Effector memory CD4-positive, alpha-beta T cell (primary cell): Measurements from ENCODE around the gene GRK5.
A peak's percentile ranks its signal among the peaks of the same experiment; 100 is the strongest.
"Not testable (repeated sequence)": the region's sequence is repeated elsewhere in the genome, so short reads cannot be mapped to it uniquely, and the experiment has no call there.

Experiments used
- DNase-seq, 3 donors: peaks; one replicate each; pipeline ENCODE4 v3.0.0-alpha.2; 2020
- H3K27ac ChIP-seq: 2 replicates; pipeline ENCODE4 v1.7.0; 2013; ENCODE audit warnings: mild to moderate bottlenecking, low read length, moderate library complexity; ENCODE audit not compliant: insufficient read depth, poor library complexity, severe bottlenecking
- H3K27me3 ChIP-seq: replicated peaks from 2 replicates; pipeline ENCODE4 v1.7.0; 2013; ENCODE audit warnings: mild to moderate bottlenecking, low read length; ENCODE audit not compliant: insufficient read depth, control insufficient read depth, poor library complexity, severe bottlenecking
- H3K36me3 ChIP-seq: 2 replicates; pipeline ENCODE4 v1.7.0; 2013; ENCODE audit warnings: mild to moderate bottlenecking, low read length, moderate library complexity; ENCODE audit not compliant: control insufficient read depth, insufficient read depth
- H3K4me1 ChIP-seq: 2 replicates; pipeline ENCODE4 v1.7.0; 2013; ENCODE audit warnings: low read length, mild to moderate bottlenecking; ENCODE audit not compliant: control insufficient read depth, insufficient read depth, poor library complexity, severe bottlenecking
- H3K4me3 ChIP-seq: 2 replicates; pipeline ENCODE4 v1.7.0; 2013; ENCODE audit warnings: low read length, low read depth, mild to moderate bottlenecking; ENCODE audit not compliant: insufficient read depth, poor library complexity, severe bottlenecking
- H3K9me3 ChIP-seq: 2 replicates; pipeline ENCODE4 v1.7.0; 2013; ENCODE audit warnings: mild to moderate bottlenecking, low read length, moderate library complexity; ENCODE audit not compliant: control insufficient read depth

Gene GRK5

GRCh38 chr10:119457966-119458766 lies 250.8 kb downstream of the GRK5 start:
- no peaks in the 10 kb centered on the region for H3K4me1 ChIP-seq
- no peaks in the 10 kb centered on the region for H3K9me3 ChIP-seq
- no peak overlapping the region for H3K27ac ChIP-seq
- no peak for DNase-seq
- no peaks in the 10 kb centered on the region for H3K27me3 ChIP-seq
- peaks cover 3% of the 10 kb centered on the region for H3K36me3 ChIP-seq
- no peak overlapping the region for H3K4me3 ChIP-seq

GRCh38 chr10:119459681-119460340 lies 252.4 kb downstream of the GRK5 start:
- no peak for DNase-seq
- Histone ChIP-seq H3K27ac (no peak overlapping the region), H3K36me3 (no peaks in the 10 kb centered on the region), H3K27me3 (no peaks in the 10 kb centered on the region), H3K9me3 (no peaks in the 10 kb centered on the region), H3K4me1 (no peaks in the 10 kb centered on the region), H3K4me3 (no peak overlapping the region)

DNA sequence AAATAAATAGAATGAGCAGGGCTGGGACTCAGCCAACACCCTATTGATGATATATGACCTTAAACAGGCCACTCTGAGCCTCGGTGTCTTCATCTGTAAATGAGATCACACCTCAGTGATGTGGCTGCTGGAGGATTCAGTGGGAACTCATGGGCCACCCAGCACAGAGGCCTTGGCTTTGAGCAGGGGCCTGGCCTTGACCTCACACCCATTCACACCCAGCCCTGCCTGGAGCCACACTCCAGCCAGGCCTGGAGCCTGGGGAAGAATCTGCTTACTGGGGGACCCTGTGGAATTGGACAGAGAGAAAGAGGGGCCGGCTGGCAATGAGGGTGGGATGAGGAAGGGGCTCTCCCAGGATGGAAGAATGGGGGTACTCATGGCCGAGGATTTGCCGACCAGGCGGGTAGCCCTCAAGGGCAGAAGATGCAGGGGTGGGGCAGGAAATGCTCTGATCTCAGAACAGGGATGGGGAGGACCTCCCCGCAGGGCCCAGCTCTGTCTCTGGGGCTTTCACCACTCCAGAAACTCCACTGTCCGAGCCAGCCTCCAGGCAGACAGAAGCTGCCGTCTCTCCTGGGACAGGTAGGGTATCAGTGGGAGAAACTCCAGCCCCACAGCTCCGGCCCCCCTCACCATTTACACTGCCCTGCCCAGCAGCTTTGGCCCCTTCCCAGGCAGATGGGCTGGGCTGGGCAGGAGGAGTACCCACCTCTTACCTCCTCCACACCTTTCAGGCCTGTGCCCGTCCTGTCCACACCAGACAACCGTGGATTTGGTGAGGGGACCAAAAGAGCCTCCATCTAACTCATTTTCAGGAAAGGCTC lies 253.2 kb downstream of the GRK5 start:
- Histone ChIP-seq H3K27me3 (no peaks in the 10 kb centered on the region), H3K4me1 (no peaks in the 10 kb centered on the region), H3K27ac (no peak overlapping the region), H3K36me3 (no peaks in the 10 kb centered on the region), H3K9me3 (no peaks in the 10 kb centered on the region), H3K4me3 (no peak overlapping the region)
- no peak for DNase-seq

DNA sequence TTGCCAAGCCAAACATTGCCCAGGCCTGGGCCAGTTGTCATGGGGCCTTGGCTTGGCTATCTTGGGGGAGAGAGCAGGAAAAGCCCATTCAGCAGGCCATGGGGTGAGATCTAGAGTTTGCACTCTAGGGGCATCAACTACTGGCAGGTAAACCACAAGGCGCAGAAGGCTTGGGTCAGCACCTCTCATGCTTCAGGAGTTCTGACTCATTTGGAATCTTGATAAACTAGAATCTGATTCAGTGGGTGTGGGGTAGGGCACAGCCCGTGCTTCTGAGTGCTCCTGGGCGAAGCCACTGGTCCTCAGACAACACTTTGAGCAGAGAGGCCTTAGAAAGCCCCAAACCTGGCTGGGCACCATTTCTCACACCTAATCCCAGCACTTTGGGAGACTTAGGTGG lies 254.0 kb downstream of the GRK5 start:
- Histone ChIP-seq H3K36me3 (no peaks in the 10 kb centered on the region), H3K4me3 (no peak overlapping the region), H3K4me1 (peaks cover 5% of the 10 kb centered on the region), H3K9me3 (no peaks in the 10 kb centered on the region), H3K27me3 (no peaks in the 10 kb centered on the region), H3K27ac (no peak overlapping the region)
- no peak for DNase-seq

DNA sequence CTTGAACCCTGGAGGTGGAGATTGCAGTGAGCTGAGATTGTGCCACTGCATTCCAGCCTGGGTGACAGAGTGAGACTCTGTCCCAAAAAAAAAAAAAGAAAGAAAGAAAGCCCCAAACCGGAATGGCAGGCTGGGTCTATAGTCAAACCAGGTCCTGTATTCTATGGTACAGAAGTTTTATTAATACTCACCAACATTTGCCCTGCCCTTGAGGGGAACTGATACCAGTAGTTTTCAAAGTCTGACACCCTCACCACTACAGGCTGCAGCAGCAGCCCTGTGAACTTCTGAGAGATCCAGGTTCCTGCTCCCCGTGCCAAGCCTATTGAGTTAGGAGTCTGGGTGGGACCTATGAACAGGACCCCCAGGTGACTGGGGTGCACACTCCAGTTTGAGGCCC lies 254.6 kb downstream of the GRK5 start:
- peaks cover 9% of the 10 kb centered on the region for H3K4me1 ChIP-seq
- H3K4me3 ChIP-seq: no peak overlapping the region
- H3K27ac ChIP-seq: no peak overlapping the region
- H3K27me3 ChIP-seq: no peaks in the 10 kb centered on the region
- H3K36me3 ChIP-seq: no peaks in the 10 kb centered on the region
- H3K9me3 ChIP-seq: no peaks in the 10 kb centered on the region
- DNase-seq: no peak

DNA sequence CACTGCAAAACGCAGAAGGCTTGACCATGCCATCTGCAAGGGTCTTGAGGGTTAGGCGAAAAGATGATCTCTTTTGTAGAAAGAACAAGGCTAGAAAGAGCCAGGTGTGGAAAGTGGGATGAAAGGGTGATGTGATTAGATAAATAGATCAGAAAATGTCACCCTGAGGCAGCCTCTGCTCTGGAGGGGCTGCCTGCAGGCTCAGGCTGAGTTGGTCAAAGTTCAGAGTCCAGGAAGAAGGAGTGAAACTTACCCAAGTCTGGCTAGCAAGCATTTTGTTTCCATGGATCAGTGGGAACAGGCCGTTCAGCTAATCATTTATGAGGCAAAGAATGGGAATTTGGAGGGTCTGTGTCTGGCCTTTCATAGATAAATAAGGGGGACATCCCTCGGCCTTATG lies 255.4 kb downstream of the GRK5 start:
- H3K27me3 ChIP-seq: no peaks in the 10 kb centered on the region
- H3K9me3 ChIP-seq: no peaks in the 10 kb centered on the region
- no peak overlapping the region for H3K27ac ChIP-seq
- peaks cover 9% of the 10 kb centered on the region for H3K4me1 ChIP-seq
- DNase-seq: no peak
- H3K4me3 ChIP-seq: no peak overlapping the region
- H3K36me3 ChIP-seq: no peaks in the 10 kb centered on the region

- not testable (repeated sequence) for H3K4me1 ChIP-seq, H3K27me3 ChIP-seq, H3K4me3 ChIP-seq, H3K9me3 ChIP-seq, H3K36me3 ChIP-seq, DNase-seq, H3K27ac ChIP-seq
Observed at GRCh38 chr10:119463195-119463594, 255.8 kb downstream of the GRK5 start.

DNA sequence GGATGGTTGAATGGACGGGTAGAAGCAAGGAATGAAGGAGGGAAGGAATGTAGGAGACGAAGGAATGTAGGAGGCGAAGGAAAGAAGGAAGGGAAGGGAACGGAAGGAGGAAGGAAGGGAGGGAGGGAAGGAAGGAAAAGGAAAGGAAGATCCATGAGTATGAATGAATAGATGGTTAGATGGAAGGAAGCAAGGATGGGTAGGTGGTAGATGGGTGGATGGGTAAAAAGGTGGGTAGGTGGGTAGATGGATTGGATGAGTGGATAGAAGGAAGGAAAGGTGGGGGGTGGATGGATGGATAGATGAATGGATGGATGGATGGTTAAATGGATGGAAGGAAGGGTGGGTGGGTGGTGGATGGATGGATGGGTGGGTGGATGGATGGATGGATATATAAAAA lies 257.7 kb downstream of the GRK5 start:
- no peaks in the 10 kb centered on the region for H3K9me3 ChIP-seq
- no peak for DNase-seq
- H3K27me3 ChIP-seq: no peaks in the 10 kb centered on the region
- no peaks in the 10 kb centered on the region for H3K36me3 ChIP-seq
- H3K4me1 ChIP-seq: peaks cover 9% of the 10 kb centered on the region
- no peak overlapping the region for H3K27ac ChIP-seq
- H3K4me3 ChIP-seq: no peak overlapping the region

DNA sequence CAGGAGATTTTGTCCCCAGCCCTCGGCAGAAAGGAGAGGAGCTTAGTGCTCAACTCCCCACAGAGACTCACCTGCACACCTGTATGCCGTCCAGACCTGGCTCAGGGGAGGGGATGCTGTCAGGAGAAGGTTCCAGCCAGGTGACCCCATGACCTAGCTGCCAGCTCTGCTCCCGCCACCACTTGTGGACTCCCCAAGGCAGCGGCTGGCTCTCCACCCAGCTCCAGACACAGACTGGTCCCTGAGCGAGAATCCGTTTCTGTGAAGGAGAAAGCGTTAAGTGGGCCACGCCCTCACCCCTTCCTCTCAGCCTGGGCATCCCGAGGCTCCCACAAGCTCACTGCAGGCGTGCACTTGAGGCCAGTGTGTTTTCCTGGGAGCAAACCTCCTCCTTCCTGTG lies 258.7 kb downstream of the GRK5 start:
- Histone ChIP-seq H3K4me1 (peaks cover 9% of the 10 kb centered on the region), H3K36me3 (no peaks in the 10 kb centered on the region), H3K27ac (no peak overlapping the region), H3K4me3 (no peak overlapping the region), H3K9me3 (no peaks in the 10 kb centered on the region), H3K27me3 (no peaks in the 10 kb centered on the region)
- DNase-seq: no peak

- Histone ChIP-seq H3K4me1 (peaks cover 9% of the 10 kb centered on the region), H3K27me3 (no peaks in the 10 kb centered on the region), H3K27ac (no peak overlapping the region), H3K36me3 (no peaks in the 10 kb centered on the region), H3K9me3 (no peaks in the 10 kb centered on the region), H3K4me3 (no peak overlapping the region)
- DNase-seq: peak in 2 of 3 donors; percentile 15 to 24
Observed at GRCh38 chr10:119466655-119467054, 259.3 kb downstream of the GRK5 start.
